HG02870 (cell line): ENCODE measurements around the gene FRA10AC1.
A peak's percentile ranks its signal among the peaks of the same experiment; 100 is the strongest.

Experiments
- ATAC-seq: cut with Tn5 transposase; IDR thresholded peaks from one replicate; pipeline ENCODE4 v1.9.1; 2021; ENCODE audit warnings: mild to moderate bottlenecking, moderate library complexity; ENCODE audit not compliant: unreplicated experiment

Gene FRA10AC1, protein sequence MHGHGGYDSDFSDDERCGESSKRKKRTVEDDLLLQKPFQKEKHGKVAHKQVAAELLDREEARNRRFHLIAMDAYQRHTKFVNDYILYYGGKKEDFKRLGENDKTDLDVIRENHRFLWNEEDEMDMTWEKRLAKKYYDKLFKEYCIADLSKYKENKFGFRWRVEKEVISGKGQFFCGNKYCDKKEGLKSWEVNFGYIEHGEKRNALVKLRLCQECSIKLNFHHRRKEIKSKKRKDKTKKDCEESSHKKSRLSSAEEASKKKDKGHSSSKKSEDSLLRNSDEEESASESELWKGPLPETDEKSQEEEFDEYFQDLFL

DNA sequence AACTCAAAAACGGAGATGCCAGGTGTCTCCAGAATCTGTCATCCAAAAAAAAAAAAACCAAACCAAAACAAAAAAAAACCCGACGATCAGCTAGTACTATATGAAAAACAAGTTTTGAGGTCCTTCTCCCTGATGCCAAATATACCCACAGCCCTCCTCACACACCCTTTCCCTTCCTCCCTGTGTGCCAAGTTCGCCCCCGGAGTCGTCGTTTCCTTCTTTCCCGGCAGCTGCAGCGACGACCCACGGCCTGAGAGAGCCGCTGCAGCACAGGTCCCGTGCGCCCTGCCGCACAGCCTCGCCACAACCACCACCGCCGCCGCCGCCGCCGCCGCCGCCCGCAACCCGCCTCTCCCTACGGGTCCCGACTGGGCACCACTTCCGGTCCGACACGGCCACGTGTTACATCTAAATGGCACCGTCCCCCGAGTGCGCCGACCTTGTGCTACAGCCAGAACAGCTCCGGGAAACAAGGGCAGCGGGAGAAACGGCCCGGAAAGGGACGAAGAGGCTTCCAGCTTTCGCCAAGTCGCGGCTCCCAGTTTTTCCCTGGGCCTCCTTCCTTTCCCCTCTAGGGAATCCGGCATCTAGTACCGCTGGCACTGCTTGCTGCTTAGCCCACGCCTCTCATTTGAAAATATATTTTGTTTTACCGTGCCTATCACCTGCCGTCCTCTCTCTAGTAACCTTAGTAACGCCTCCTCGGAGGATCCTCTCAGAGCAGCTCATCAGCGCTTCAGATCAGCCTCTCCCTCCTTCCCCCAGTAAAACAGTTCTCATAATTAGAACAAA, at the start of gene FRA10AC1:
Gene FRA10AC1, minus strand, starts transcription at position 383 of the 792 bp plus-strand sequence. CDS start 2,486 bp downstream, outside the sequence.
- peak; percentile 74 for ATAC-seq

DNA sequence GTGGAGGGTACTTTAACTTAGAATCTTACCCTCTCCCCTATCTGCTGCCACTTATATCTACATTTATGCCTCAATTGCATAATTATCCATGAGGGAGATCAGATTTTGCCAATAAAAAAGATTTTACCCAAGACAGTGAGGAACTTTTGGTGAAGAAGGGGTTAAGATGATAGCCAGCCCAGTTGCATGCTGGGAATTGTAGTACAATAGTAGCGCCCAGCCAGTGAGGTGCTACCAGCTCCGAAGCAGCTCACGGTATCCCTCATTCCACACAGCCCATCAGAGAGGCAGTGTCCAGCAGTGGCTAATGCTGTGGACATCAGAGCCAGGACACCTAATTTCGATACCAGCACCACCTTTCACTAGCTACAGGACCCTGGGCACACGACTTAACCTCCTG, 49.4 kb upstream of the FRA10AC1 start:
- ATAC-seq, result no peak

DNA sequence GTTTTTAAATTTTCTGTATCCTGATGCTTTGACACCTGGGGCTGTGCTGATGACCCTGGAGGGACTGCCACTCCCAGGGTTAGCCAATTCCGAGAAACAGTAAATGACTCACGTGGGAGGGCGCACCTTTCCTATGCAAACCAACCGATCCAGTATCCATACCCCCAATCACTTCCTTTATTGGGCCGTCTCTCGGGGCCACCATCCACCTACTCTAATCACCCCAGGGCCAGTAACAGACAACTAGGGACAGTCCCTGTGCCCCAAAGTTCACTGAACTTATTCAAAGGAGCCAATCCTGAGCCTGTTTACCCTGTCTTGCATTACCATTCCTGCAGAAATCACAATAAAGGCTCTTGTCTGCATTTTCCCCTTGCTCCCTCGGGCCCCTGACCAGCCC, 48.7 kb upstream of the FRA10AC1 start:
- ATAC-seq, result no peak

DNA sequence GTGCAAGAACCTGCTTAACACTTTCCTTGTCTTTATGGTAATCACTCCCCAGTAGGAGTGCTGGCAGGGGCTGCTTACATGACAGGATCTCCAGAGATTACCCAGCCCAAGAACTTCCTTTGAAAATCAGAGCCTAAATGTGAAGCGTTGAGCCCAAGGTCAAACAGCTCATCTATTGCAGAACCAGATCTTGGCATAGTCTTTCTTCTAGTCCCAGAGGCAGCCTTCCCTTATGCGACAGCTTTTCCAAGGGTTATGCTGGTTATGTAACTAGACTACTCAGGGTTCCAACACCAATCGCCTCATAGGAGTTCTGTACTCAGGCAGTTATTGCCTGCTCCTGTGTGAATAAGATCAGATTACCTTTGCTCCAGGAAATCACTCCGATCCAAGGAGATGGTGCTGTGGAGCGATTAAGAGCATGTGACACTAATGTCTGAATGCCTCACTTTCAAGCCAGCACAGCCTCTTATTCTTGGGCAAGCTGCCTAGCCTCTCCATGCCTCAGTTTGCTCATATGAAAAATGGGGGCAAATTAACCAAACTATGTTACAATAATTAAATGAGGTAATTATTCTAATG, 46.9 kb upstream of the FRA10AC1 start:
- no peak for ATAC-seq

DNA sequence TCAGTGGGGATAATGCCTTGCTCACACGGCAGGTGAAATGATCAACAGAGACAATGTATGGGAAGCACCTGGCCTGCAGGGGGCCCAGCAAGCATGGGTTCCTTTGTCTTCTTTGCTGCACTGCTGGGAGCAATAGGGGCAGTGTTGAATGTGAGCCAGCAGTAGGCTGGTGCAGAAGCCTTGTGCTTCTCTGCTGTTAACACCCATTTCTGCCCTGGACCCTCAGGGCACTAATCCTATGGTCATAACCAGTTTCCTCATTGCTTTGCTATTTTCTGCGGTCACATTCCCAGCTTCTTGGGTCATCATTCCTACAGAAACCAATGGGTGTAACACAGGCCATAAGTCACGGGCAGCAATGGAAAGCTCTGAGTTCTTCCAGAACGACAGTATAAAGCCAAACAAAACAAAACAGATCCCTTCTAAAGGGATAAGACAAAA, 44.5 kb upstream of the FRA10AC1 start:
- ATAC-seq, result no peak

DNA sequence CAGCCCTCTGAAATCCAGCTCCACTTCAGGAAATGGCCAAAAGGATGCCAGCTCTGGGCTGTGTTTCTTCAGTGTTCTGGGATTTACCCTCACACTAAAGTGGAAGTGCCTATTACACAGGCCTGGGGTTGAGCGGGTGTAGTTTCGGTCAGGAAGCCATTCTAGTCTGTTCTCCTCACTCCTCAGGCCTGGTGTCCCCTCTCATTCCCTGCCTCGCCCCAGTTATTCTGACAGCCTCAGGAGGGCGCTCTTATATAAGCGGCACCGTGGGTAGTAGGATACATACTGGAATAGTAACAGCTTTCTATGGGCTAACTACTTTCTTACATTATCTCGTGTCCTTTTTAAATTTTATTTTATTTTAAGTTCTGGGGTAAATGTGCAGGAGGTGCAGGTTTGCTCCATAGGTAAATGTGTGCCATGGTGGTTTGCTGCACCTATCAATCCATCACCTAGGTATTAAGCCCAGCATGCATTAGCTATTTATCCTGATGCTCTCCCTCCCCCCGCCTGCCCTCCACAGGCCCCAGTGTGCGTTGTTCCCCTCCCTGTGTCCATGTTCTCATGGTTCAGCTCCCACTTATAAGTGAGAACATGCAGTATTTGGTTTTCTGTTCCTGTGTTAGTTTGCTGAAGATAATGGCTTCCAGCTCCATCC, 43.1 kb upstream of the FRA10AC1 start:
- ATAC-seq, result no peak

DNA sequence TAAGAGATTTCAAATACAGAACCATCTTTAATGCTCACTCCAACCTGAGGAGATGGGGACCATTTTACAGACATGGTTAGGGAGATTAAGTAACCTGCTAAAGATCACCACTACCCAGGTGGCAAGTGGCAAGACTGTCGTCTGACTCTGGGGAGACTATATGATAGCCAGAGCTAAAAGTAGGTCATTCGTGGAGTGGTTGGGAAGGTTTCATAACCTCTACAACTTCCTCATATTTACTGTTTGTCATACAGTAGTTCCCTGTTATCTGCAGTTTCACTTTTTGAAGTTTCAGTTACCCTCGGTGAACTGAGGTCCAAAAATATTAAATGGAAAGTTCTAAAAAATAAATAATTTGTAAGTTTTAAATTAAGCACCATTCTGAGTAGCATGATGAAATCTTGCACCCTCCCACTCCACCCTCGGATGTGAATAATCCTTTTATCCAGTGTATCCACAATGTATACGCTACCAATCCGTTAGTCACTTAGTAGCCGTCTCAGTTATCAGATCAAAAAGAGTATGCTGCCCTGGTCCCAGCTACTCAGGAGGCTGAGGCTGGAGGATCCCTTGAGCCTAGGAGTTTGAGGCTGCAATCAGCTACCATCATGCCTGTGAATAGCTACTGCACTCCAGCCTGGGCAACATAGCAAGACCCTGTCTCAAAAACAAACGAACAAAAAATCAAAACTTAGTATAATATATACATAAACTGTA, 40.4 kb upstream of the FRA10AC1 start:
- peak; percentile 87 for ATAC-seq

DNA sequence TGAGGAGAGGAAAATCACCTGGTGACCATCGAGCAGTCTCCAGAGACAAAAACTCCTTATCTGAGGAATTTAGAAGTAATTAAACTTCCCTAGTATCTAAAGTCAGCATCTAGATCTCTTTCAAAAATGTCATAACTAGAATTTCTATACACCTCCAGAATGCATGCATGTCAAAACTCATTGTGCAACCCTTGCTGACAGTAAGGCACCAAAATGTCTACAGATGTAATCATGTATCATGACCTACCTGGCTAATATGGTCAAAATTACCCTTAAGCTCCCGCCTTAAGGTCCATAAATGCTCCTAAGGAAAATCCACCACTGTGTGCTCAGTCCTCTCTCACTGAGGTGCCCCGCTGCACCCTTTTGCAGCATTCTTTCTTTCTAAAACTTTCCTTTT, 39.0 kb upstream of the FRA10AC1 start:
- no peak for ATAC-seq

DNA sequence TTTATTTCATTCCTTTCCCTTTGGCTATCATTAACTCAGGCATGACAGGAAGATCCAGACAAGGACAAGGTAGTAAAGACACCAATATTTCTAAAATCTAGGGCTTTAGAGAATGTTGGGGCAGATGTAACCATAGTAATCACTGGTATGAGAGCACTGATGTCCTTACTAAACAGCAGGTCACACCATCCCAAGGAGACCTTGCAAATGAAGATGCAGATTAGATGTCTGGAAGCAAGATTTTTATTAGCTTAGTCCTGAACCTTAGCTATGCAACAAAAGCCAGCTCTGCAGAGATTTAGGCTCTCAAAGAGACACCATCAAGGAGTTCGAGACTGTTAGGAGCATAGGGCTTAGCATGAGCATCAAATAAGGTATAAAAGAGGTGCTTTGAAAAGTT, 23.6 kb upstream of the FRA10AC1 start:
- no peak for ATAC-seq

DNA sequence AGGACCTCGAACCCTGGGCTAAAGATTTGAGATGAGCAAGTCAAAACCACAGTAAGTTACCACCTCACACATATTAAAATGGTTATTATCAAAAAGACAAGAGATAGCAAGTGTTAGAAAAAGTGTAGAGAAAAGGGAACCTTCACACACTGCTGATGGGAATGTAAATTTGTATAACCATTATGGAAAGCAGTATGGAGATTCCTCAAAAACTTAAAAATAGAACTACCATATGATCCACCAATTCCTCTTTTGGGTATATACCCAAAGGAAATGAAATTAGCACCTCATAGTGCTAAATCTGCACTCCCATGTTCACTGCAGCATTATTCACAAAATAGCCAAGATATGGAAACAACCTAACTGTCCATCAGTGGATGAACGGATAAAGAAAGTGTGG, 20.8 kb upstream of the FRA10AC1 start:
- no peak for ATAC-seq

DNA sequence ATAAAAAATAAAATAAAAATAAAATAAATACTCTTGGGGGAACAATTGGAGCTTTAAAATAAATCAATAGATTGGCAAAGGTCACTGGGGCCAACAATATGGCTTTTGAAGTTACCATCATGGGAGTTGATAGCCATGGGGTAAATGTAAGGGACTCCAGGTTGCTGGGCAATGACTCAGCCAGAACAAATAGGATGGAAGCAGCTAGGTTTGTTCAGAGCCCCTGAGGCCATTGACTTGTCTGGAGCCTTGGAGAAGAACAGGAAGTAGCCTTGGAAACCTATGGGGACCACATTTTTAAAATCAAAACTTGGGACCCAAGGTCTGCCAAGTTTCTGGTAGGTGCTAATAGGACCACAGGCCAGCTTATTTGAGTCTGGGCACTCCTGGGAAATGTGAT, 20.2 kb upstream of the FRA10AC1 start:
- no peak for ATAC-seq

DNA sequence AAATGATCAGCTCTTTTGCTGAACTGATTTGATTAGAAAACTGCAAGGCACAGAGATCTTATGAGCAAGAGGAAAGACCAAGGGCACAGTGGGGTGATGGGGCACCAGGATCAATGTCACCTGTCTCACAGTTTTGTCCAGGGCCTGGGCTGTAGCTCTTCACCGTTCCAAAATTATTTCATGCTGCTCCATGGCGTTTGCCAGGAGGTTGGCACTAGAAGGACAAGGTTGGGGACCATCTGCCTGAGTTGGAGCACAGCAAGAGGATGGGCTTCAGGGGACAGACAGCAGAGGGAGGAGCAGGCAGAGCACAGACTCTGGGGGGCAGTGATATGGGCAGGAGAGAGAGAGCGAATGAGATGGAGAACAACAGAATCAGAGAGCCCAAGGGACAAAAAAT, 17.5 kb upstream of the FRA10AC1 start:
- ATAC-seq, result no peak

DNA sequence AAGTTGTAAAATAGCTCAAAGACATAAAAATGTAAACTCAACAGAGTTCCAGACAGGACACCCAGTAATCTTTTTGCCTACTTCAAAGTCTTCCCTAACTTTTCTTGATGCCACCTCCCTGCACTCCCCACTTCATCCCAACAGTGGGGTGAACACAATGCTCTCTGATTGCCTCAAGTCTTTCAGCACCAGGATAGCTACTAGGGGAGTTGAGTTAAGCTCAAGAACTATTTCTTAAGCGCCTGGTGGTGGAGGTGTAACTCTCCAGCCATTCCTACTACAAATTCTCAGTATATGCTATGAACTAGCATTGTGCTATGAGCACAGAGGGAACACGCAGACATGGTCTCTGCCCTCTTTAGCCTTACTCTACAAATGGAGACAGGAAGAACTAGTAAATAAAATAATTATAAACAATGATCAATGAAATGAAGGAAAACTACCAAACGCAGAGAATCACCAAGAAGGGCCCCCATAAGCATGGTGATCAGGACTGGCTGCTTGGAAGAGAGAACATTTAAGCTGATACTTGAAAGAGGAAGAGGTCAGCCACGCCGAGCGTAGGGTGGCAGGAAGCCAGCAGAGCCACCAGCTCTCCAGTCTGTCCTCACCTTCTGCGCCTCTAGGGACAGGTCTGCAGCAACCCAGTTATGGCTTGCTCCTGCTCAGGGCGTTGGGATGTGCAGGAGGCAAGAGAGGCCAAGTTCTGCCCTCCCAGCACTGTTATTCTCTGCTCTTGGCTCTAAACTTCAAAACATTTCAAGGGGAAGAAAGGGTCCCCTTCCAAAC, 16.7 kb upstream of the FRA10AC1 start:
- ATAC-seq, result peak; percentile 44

DNA sequence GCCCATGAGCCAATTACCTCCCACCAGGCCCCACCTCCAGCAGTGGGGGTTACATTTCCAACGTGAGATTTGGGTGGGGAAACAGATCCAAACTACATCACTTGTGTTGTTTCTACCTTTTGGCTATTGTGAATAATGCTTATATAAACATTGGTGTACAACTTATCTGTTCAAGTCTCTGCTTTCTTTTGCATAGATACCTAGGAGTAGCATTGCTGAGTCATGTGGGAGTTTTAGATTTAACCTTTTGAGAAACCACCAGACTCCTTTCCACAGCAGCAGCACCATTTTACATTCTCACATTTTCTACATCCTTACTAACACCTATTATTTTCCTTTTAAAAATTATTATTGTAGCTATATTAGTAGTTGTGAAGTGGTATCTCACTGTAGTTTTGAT, 14.4 kb upstream of the FRA10AC1 start:
- ATAC-seq, result no peak

DNA sequence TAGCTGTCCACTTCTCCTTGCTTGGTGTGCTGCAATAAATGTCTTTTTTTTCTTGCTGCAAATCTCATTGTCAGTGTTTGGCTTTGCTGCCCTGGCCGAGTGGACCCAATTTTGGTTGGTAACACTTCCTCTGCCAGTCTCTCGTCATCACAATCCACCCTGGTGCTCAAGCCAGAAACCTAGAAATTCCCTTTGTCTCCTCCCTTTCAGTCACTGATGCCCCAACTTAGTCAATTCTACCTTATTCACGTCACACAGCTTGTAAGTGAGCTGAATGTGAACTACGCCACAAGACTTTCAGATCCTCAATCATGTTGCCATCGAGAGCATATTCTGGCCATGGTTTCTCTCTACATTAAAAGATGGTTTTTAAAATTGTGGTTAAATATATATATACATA, 13.0 kb upstream of the FRA10AC1 start:
- ATAC-seq, result peak; percentile 82

DNA sequence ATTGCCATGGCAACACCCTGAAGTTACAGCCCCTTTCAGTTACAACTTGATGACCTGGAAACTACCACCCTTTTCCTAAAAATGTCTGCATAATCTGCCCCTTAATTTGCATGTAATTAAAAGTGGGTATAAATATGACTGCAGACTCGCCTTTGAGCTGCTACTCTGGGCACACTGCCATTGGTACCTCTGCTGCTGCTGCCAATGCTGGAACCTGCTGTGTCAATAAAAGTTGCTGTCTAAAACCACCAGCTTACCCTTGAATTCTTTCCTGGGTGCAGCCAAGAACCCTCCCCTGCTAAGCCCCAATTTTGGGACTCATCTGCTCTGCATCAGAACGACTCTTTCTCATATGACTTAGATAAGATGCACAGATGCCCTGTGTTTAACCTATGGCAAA, 10.2 kb upstream of the FRA10AC1 start:
- ATAC-seq, result no peak

DNA sequence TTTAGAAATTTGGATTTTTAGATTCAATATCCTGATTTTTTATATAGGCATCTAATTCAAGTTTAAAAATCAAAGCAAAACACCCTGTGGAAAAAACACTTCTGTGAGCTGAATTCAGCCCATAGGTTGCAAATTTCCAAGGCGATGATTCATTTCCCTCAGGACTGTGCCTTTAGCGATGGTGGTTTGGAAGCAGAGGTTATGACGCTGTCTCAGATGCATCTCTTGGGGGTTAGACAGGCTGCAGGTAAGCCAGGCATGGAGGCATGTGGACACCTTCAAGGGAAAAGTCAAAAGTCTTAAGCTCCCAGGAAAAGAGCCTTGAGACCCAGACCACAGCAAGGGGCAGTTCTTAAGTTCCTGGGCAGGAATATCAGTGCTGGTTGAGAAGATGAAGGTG, 9.5 kb upstream of the FRA10AC1 start:
- no peak for ATAC-seq

DNA sequence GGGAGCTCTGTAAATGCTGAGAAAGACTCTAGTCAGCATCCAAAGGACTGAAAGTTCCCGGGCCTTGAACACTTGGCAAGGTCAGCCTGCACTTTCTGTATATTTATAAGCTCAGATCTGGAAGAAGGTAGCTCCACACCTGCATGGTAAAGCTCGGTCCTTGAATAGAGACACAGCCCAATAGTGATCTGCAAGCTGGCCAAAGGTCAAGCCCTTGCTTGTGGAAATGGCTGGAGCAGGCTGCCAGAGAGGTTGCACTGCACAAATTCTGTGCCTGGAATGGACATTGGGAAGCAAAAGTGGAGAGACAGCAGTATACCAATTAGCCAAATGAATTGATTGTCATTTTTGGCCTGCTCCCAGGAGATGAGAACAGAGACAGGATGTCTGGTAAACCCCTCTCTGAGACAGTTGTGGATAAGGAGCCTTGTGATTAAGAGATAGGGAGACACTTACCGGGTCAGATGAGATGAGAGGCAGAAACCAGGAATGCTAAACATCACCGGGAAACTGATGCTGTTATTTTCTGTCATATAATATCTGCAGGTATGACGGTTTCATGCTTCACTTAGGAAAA, 8.0 kb upstream of the FRA10AC1 start:
- ATAC-seq, result no peak

DNA sequence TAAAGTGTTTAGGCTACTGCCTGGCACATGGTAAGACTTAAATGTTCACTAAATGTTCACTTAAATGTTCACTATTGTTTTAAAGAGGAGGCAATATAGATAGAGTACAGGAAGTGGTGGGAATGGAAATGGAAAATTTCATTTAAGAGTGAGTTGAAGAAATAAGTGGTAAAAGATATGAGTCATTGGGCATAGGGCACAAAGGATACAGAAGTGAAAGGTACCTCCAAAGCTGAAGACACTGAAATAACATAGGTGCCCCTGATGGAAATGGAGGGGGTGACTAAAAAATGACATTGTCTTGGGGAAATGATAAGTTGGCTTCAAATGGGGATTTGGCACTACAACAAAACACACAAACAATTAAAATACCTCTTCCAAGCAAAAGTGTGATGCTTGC, 5.2 kb upstream of the FRA10AC1 start:
- no peak for ATAC-seq

DNA sequence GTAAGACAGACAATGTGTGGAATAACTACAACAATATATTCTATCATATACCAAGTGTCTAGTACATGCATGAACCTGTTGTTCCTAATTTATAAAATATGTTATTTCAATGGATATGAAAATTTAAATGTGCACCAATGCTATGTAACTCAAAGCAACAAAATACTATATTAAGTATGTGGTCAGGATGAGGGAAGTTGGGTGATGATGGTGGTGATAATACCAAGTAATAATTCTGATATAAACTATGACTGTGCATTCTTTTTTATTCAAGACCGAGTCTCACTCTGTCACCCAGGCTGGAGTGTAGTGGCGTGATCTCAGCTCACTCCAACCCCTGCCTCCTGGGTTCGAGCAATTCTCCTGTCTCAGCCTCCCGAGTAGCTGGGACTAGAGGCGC, 2.1 kb upstream of the FRA10AC1 start:
- ATAC-seq, result no peak
